ENCODE data around the gene LAMB2.
A peak's percentile ranks its signal among the peaks of the same experiment; 100 is the strongest.

DNA sequence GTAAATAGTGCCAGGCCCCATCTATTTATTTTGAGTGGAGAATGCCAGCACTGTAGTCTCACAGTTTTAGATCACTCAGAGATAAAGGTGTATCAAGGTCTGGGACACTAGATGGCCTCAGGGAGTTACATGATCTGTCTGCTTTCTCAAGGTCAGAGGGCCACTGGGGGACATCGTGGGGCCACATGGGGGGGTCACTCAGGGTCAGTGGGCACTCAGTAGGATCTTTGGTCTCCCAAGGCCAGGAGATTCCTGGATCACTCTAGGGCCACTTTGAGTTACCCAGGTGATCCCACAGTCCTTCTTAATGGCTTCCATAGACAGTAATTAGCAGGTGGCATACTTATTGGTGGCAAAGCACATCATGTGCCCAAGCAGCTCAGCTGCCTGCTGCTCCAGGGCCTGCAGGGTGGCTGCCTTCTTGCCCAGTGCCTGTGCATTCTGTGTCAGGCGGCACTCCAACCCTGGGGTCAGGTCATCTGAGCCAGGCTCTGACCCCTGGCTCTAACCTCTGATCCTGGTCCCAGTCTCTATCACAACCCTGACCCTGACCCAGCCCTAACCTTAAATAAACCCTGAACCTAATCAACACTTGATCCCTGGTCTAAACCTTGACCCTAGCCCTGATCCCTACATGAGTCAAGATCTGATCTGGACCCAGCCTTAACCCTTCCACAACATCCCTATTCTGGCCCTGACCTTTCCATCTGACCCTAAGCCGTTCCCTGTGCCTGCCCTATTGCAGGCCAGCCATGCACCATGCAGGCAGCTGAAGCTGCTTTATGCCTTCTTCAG lies 1.8 kb upstream of the LAMB2 start:
- TF ChIP-seq CEBPB (IDR thresholded peaks at IDR 0.05) (no peak), TEAD4 (IDR thresholded peaks at IDR 0.05) (no peak), RAD21 (IDR thresholded peaks at IDR 0.05; ENCODE audit: low read depth) (peak; percentile 19; the same call in 1 of the 2 replicates), EP300 (IDR thresholded peaks at IDR 0.05; ENCODE audit: borderline replicate concordance) (no peak)
- TF ChIP-seq, protein P1, sequence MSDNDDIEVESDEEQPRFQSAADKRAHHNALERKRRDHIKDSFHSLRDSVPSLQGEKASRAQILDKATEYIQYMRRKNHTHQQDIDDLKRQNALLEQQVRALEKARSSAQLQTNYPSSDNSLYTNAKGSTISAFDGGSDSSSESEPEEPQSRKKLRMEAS (IDR thresholded peaks at IDR 0.05) = no peak
- TF ChIP-seq, protein P2, sequence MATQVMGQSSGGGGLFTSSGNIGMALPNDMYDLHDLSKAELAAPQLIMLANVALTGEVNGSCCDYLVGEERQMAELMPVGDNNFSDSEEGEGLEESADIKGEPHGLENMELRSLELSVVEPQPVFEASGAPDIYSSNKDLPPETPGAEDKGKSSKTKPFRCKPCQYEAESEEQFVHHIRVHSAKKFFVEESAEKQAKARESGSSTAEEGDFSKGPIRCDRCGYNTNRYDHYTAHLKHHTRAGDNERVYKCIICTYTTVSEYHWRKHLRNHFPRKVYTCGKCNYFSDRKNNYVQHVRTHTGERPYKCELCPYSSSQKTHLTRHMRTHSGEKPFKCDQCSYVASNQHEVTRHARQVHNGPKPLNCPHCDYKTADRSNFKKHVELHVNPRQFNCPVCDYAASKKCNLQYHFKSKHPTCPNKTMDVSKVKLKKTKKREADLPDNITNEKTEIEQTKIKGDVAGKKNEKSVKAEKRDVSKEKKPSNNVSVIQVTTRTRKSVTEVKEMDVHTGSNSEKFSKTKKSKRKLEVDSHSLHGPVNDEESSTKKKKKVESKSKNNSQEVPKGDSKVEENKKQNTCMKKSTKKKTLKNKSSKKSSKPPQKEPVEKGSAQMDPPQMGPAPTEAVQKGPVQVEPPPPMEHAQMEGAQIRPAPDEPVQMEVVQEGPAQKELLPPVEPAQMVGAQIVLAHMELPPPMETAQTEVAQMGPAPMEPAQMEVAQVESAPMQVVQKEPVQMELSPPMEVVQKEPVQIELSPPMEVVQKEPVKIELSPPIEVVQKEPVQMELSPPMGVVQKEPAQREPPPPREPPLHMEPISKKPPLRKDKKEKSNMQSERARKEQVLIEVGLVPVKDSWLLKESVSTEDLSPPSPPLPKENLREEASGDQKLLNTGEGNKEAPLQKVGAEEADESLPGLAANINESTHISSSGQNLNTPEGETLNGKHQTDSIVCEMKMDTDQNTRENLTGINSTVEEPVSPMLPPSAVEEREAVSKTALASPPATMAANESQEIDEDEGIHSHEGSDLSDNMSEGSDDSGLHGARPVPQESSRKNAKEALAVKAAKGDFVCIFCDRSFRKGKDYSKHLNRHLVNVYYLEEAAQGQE (IDR thresholded peaks at IDR 0.05; ENCODE audit: low read depth) = no peak

Data from Ishikawa (cell line).